IPS DF 4.7 (cell line): Measurements from ENCODE around the gene AMPH.
A peak's percentile ranks its signal among the peaks of the same experiment; 100 is the strongest.

Experiments
- DNase-seq: peaks from one replicate; pipeline ENCODE4 v3.0.0-alpha.2; 2013; ENCODE audit warnings: low spot score; ENCODE audit errors: extremely low read depth

The AMPH gene

GRCh38 chr7:38630720-38631673, at the start of gene AMPH:
AMPH (minus strand) TSS chr7:38631373; CDS start chr7:38631351, 22 bp downstream.
- DNase-seq: peak; percentile 41

GRCh38 chr7:38679419-38679818, 48.2 kb upstream of the AMPH start:
- no peak for DNase-seq

GRCh38 chr7:38678698-38679054, 47.5 kb upstream of the AMPH start:
- DNase-seq: no peak

- no peak for DNase-seq
These were observed 47.0 kb upstream of the AMPH start for GRCh38 chr7:38677981-38678697.

GRCh38 chr7:38675494-38676106, 44.4 kb upstream of the AMPH start:
- no peak for DNase-seq

GRCh38 chr7:38674513-38674912, 43.3 kb upstream of the AMPH start:
- no peak for DNase-seq

GRCh38 chr7:38673795-38674194, 42.6 kb upstream of the AMPH start:
- no peak for DNase-seq

GRCh38 chr7:38671911-38672905, 41.0 kb upstream of the AMPH start:
- no peak for DNase-seq

- DNase-seq: no peak
These were observed 38.9 kb upstream of the AMPH start for GRCh38 chr7:38669965-38670520.

GRCh38 chr7:38664972-38665371, 33.8 kb upstream of the AMPH start:
- DNase-seq: no peak

GRCh38 chr7:38660427-38661099, 29.4 kb upstream of the AMPH start:
- peak; percentile 66 for DNase-seq

- DNase-seq: no peak
These were observed 28.8 kb upstream of the AMPH start for GRCh38 chr7:38659931-38660330.

GRCh38 chr7:38658921-38659320, 27.7 kb upstream of the AMPH start:
- DNase-seq: no peak

- no peak for DNase-seq
These were observed 25.8 kb upstream of the AMPH start for GRCh38 chr7:38656968-38657367.

GRCh38 chr7:38655833-38656774, 24.9 kb upstream of the AMPH start:
- no peak for DNase-seq

GRCh38 chr7:38637957-38638356, 6.8 kb upstream of the AMPH start:
- DNase-seq: no peak

- DNase-seq: no peak
These were observed 1.2 kb upstream of the AMPH start for GRCh38 chr7:38632411-38632810.

GRCh38 chr7:38629651-38630510, 1.3 kb downstream of the AMPH start:
- no peak for DNase-seq
